ENCODE measurements around the gene MYO1F. TPM values are rescaled to one million over a fixed set of nuclear protein-coding genes. Genes with fewer than 3 reads are reported as not detected.

Gene MYO1F
- total and polyA plus RNA-seq, 10 of the 15 experiments (the other 5 are each of a cell fraction or from before 2014, with no cell fraction given): 3.5 to 49.4 (median 31.3) TPM

GRCh38 chr19:8567522-8568172 lies 9.6 kb downstream of the MYO1F start:
- 76% methylated on average over 15 of the region's 15 CpGs for WGBS (ENCODE audit: insufficient coverage, insufficient replicate concordance, low lambda C conversion rate, missing lambda C conversion rate)
- H3K9ac ChIP-seq (ENCODE audit: control insufficient read depth, insufficient read depth, low read length): no peak overlapping the region
- no peak for TF ChIP-seq NFYA (IDR thresholded peaks at IDR 0.05; ENCODE audit: borderline replicate concordance, low read depth, low read length)
- no peak for TF ChIP-seq POLR2AphosphoS5 (IDR thresholded peaks at IDR 0.05; ENCODE audit: low read length)
- no peak for TF ChIP-seq ZNF622 (IDR thresholded peaks at IDR 0.05)
- TF ChIP-seq MEF2B (IDR thresholded peaks at IDR 0.05; ENCODE audit: partially characterized antibody, poor library complexity, severe bottlenecking): no peak
- TF ChIP-seq MTA2 (IDR thresholded peaks at IDR 0.05; ENCODE audit: low read depth): no peak
- no peak for TF ChIP-seq ZBTB33 (IDR thresholded peaks at IDR 0.05)
- no peak for TF ChIP-seq HDGF (IDR thresholded peaks at IDR 0.05)
- no peak for TF ChIP-seq WRNIP1 (IDR thresholded peaks at IDR 0.05; ENCODE audit: borderline replicate concordance, low read depth, low read length)
- TF ChIP-seq E4F1 (IDR thresholded peaks at IDR 0.05; ENCODE audit: borderline replicate concordance, partially characterized antibody): no peak
- no peak for TF ChIP-seq RAD21 (IDR thresholded peaks at IDR 0.05; ENCODE audit: insufficient read depth, low read depth, low read length)
- TF ChIP-seq RAD51 (IDR thresholded peaks at IDR 0.05): no peak
- TF ChIP-seq STAT3 (IDR thresholded peaks at IDR 0.05; ENCODE audit: low read depth, low read length): no peak
- H3K9me3 ChIP-seq (replicated peaks; ENCODE audit: control insufficient read depth, insufficient read depth, low read length): no peaks in the 10 kb centered on the region; the same call in 2 of the 3 replicates
- ChIA-PET POLR2A (interaction anchor here (0.6 to 0.9 kb wide), 2 partner anchors 10 to 120 kb away, joined by 5 to 7 read pairs; partner anchors contain the start of gene MYO1F), CTCF (interaction anchor here (0.9 to 3.6 kb wide), 2 partner anchors 12 kb away, joined by 4 to 43 read pairs; partner anchors contain the start of gene MYO1F), SMC1A (ENCODE audit: uncharacterized antibody, unreplicated experiment) (interaction anchor here (0.5 kb wide), 1 partner anchor 45 kb away, joined by 3 read pairs; no protein-coding TSS in a partner anchor), RAD21 (ENCODE audit: unreplicated experiment) (no interaction called here)
- no TSS peak for BruUV-seq (replicated peaks)
- no peak for ATAC-seq
- no peaks in the 10 kb centered on the region for H3K79me2 ChIP-seq (ENCODE audit: control insufficient read depth, insufficient read depth, low read length)
- FAIRE-seq: no peak
- no peaks in the 10 kb centered on the region for H4K20me1 ChIP-seq (ENCODE audit: control insufficient read depth, insufficient read depth)
- H3K36me3 ChIP-seq (ENCODE audit: control insufficient read depth in 2 of 2, insufficient read depth in 2 of 2, low read length in 1 of 2): no peaks in the 10 kb centered on the region
- in situ Hi-C loops (cut with MboI) (no loop called here), intact Hi-C loops (cut with micrococcal nuclease; ENCODE audit: unreplicated experiment) (no loop called here)
- DNase-seq (ENCODE audit: low read depth, low spot score): no peak
- no peak overlapping the region for H2AFZ ChIP-seq (ENCODE audit: control insufficient read depth, low read depth, low read length)
- H3K27me3 ChIP-seq (replicated peaks in 1 of 2; ENCODE audit: control insufficient read depth in 2 of 2, insufficient read depth in 2 of 2, low read length in 1 of 2): no peaks in the 10 kb centered on the region
- peaks cover 24% of the 10 kb centered on the region for H3K4me1 ChIP-seq (ENCODE audit: control insufficient read depth, insufficient read depth, low read length)
- no peak overlapping the region for H3K4me2 ChIP-seq (ENCODE audit: control insufficient read depth, insufficient read depth)
- H3K4me3 ChIP-seq: no peak overlapping the region
- H3K27ac ChIP-seq (ENCODE audit: control insufficient read depth, insufficient read depth): no peak overlapping the region
